GM12864 (cell line): Measurements from ENCODE around the gene MID1.

ENCODE experiments used
- DNase-seq: peaks from one replicate; pipeline ENCODE4 v3.0.0-alpha.2; 2011; ENCODE audit warnings: low read depth
- H3K4me3 ChIP-seq: 2 replicates; pipeline ENCODE4 v1.5.1; 2011; ENCODE audit warnings: mild to moderate bottlenecking, low read depth, low read length, control low read depth
- CTCF ChIP-seq: IDR thresholded peaks from 2 replicates; pipeline ENCODE4 v1.5.1; 2011; ENCODE audit warnings: low read depth, mild to moderate bottlenecking, moderate library complexity, low read length, control low read depth, inconsistent platforms; ENCODE audit errors: missing control alignments

MID1 gene

DNA sequence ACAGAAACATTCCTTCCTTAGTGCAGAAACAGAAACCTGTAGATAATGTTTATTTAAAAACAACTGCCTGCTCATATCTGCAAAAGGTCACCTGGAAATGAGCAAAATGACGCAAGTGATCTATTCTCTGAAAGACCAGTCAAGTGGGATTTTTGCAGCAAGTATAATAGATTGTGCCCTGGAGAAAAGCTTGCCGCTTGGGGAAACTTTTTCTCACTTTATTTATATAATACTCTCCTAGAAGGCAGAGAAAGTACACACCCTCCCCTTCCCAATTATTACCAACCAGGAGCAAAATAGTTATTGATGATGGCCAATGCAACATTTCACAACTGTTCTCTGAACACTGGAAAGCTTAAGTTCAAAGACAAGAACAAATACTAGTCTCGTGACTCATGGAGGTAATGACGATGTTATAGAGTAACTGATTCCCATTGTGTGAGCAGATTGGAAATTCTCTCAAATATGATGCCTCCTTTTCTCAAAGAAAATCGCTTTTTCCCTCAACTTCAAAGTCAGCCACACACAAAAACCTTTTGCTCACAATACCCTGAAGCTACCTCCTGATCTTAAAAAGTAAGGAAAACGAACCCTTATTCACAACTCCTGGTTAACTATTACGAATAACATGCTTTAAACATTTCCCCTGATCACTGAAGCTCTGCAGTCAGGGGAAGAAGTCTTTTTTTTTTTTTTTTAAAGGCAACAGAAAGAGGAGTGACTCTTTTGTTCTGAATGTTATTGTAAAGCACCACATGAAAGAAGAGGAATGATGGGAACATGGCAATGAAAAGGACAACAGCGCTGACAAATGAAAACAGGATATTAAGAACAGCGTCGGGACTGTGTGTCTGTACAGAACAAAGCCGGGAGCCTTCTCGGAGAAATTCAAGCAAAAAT lies 41.0 kb downstream of the MID1 start:
- no peak for DNase-seq
- H3K4me3 ChIP-seq = no peak overlapping the region
- no peak for TF ChIP-seq CTCF

GRCh38 chrX:10578527-10578926 lies 41.9 kb downstream of the MID1 start:
- DNase-seq = no peak
- no peak for TF ChIP-seq CTCF

DNA sequence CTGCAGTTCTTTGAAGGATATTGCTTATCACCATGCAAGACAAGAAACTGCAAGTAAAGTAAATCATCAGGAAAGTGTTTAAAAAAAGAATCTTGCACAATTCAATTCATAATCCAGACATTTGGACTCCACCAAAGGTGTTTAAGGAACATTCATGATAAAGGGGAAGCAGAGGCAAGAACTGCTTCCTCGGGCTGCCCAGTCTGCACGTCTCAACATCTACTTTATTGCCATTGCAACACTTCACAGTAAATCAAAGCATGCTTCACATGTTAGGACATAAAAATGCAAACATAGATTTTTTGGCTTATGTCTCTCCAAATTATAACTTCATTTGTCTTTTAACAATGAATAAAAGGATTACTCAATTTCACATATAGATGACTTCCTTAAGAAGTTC lies 42.5 kb downstream of the MID1 start:
- no peak overlapping the region for H3K4me3 ChIP-seq
- no peak for DNase-seq
- no peak for TF ChIP-seq CTCF

More at GRCh38 chrX:10578527-10578926, 41.9 kb downstream of the MID1 start:
- H3K4me3 ChIP-seq = no peak overlapping the region

DNA sequence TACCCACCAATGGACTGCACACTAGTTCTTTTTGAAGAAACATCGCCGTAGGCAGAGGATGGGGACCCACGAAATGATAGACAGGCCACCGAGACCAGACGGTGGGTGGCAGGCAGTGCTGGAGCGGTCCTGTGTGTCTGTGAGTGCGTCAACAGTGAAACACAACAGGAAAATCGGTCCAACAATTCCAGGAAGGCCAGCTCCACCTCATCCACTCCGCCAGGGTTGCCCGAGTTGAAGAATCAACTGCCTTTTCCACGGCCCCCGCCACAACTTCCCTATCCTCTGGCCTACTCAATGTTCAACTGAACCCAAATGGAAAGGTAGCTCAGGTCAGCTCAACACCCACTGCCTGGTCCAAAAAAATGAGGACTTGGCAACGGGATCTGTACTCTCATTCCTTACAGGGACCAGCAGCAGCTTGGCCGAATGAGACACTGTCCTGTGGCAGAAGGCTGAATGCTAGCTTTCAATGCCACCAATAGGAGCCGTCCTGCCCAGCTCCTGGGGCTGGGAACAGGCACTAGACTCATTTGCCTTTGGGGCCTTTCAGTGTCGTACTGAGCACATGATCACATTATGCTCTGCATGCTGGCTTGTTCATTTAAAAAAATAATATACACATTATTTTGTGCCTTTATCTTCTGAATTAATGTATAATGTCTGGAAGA lies 43.5 kb downstream of the MID1 start:
- no peak for TF ChIP-seq CTCF
- DNase-seq = no peak
- H3K4me3 ChIP-seq = no peak overlapping the region

DNA sequence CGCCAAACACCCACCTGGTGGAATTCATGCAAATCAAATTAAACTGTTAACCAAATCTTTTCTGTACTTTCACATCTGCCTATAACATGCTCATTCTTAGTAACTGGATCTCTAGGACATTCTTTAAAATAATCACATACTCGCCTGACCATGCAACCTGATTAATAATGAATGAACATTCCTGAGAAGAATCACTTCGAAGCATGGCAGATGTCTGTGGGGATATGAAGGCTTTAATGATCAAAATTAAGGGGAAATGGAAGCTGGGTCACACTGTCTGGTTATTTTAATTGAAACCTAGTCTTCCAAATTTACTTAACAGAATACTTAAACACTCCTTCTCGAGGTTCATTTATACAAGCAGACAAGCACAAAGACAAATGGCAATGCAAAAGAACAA lies 44.2 kb downstream of the MID1 start:
- TF ChIP-seq CTCF = no peak
- DNase-seq = no peak
- H3K4me3 ChIP-seq = no peak overlapping the region

DNA sequence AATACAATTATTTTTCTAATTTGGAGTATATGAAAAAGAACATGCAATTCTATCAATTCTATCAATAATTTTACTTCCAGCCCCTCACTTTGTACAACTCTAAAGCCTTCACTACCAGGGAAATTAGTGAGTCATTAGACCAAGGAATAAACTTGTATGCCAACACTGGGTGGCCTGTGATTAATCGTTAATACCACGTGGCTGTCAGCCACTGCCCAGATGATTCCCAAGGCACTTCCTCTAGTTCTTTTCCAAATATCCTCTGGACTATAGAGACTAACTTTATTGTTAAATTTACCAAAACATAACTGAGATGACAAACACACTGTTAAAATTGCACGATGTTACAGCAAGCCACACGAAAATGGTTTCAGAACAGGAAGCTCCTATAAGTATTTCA lies 45.7 kb downstream of the MID1 start:
- DNase-seq = no peak
- no peak for TF ChIP-seq CTCF
- H3K4me3 ChIP-seq = no peak overlapping the region

DNA sequence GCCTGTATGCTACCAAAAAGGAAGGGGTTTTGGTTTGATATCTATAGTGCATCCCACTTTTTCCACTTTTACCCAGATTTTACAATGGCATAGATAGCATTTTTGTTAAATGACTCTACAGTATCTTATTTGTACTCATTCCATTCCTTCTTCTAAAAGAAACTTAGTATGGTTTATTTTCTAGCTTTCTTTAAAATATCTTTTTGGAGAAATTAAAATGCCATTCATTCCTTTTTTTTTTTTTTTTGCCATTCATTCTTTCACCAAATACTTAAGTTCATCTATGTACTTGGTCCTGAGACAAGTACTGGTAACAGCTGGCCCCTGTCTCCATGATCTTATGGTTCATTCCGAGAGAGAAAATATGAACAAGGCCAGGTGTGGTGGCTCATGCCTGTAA lies 49.1 kb downstream of the MID1 start:
- no peak for DNase-seq
- no peak overlapping the region for H3K4me3 ChIP-seq
- no peak for TF ChIP-seq CTCF
